ENCODE results near the gene UBE2O.
"Not testable (repeated sequence)": the region's sequence is repeated elsewhere in the genome, so short reads cannot be mapped to it uniquely, and the experiment has no call there.

UBE2O gene

GRCh38 chr17:76360461-76360860 lies 92.5 kb downstream of the UBE2O start:
- H4K8ac ChIP-seq (ENCODE audit: low read depth, low read length) = no peak overlapping the region
- H2BK15ac ChIP-seq (ENCODE audit: low read length) = no peak overlapping the region
- no peak overlapping the region for H3K23ac ChIP-seq (ENCODE audit: low read depth, low read length, poor library complexity)
- no peaks in the 10 kb centered on the region for H3K36me3 ChIP-seq (replicated peaks in 1 of 2; ENCODE audit: control insufficient read depth in 2 of 2, insufficient read depth in 2 of 2, low read length in 2 of 2)
- no peak overlapping the region for H2AFZ ChIP-seq (ENCODE audit: low read length)
- no peaks in the 10 kb centered on the region for H3K79me1 ChIP-seq (ENCODE audit: low read depth, low read length)
- H2BK12ac ChIP-seq (ENCODE audit: low read length) = no peak overlapping the region
- no peak overlapping the region for H3K4ac ChIP-seq (ENCODE audit: low read length)
- no peak overlapping the region for H3K14ac ChIP-seq (ENCODE audit: low read length)
- H2AK5ac ChIP-seq (ENCODE audit: low read depth, low read length) = no peak overlapping the region
- no peak overlapping the region for H3K4me3 ChIP-seq (ENCODE audit: low read length in 2 of 2)
- peaks cover 0 to 2% of the 10 kb centered on the region in 2 donors for H3K4me1 ChIP-seq (ENCODE audit: control insufficient read depth in 2 of 2, insufficient read depth in 1 of 2, low read depth in 1 of 2, low read length in 2 of 2)
- H3K27ac ChIP-seq (replicated peaks; ENCODE audit: low read length) = no peak overlapping the region
- H3K4me2 ChIP-seq (ENCODE audit: insufficient read depth, low read length, poor library complexity, severe bottlenecking) = no peak overlapping the region
- H3K9ac ChIP-seq (ENCODE audit: low read depth, low read length, poor library complexity) = no peak overlapping the region
- H4K91ac ChIP-seq (ENCODE audit: low read depth, low read length, poor library complexity) = no peak overlapping the region
- H2BK120ac ChIP-seq (ENCODE audit: low read depth, low read length) = no peak overlapping the region
- no peaks in the 10 kb centered on the region for H3K9me3 ChIP-seq (replicated peaks in 1 of 2; ENCODE audit: control insufficient read depth in 2 of 2, insufficient read depth in 1 of 2, low read depth in 1 of 2, low read length in 2 of 2)
- WGBS, 2 donors (ENCODE audit: extremely low coverage in 2 of 2, insufficient read length in 2 of 2, insufficient replicate concordance in 1 of 2) = no CpG with 5 or more reads among the region's 2 CpGs
- H3K27me3 ChIP-seq (ENCODE audit: control insufficient read depth in 3 of 3, insufficient read depth in 3 of 3, low read depth in 1 of 3, low read length in 3 of 3) = no peaks in the 10 kb centered on the region
- no peak for DNase-seq (ENCODE audit: low spot score)
- H3K18ac ChIP-seq (ENCODE audit: low read length) = no peak overlapping the region
- no peak overlapping the region for H2BK5ac ChIP-seq (ENCODE audit: low read length)

GRCh38 chr17:76359776-76360175 lies 93.2 kb downstream of the UBE2O start:
- not testable (repeated sequence) for H3K9me3 ChIP-seq (replicated peaks in 1 of 2; ENCODE audit: control insufficient read depth in 2 of 2, insufficient read depth in 1 of 2, low read depth in 1 of 2, low read length in 2 of 2); H3K9ac ChIP-seq (ENCODE audit: low read depth, low read length, poor library complexity); H2BK12ac ChIP-seq (ENCODE audit: low read length); H3K4ac ChIP-seq (ENCODE audit: low read length); H3K18ac ChIP-seq (ENCODE audit: low read length); H4K91ac ChIP-seq (ENCODE audit: low read depth, low read length, poor library complexity); H3K4me2 ChIP-seq (ENCODE audit: insufficient read depth, low read length, poor library complexity, severe bottlenecking); H3K79me1 ChIP-seq (ENCODE audit: low read depth, low read length); H3K27ac ChIP-seq (replicated peaks; ENCODE audit: low read length); H3K4me3 ChIP-seq (ENCODE audit: low read length in 2 of 2); H3K27me3 ChIP-seq (ENCODE audit: control insufficient read depth in 3 of 3, insufficient read depth in 3 of 3, low read depth in 1 of 3, low read length in 3 of 3); DNase-seq (ENCODE audit: low spot score); H3K4me1 ChIP-seq (ENCODE audit: control insufficient read depth in 2 of 2, insufficient read depth in 1 of 2, low read depth in 1 of 2, low read length in 2 of 2); H2AK5ac ChIP-seq (ENCODE audit: low read depth, low read length); H2BK15ac ChIP-seq (ENCODE audit: low read length); H3K23ac ChIP-seq (ENCODE audit: low read depth, low read length, poor library complexity); H2BK5ac ChIP-seq (ENCODE audit: low read length); H2BK120ac ChIP-seq (ENCODE audit: low read depth, low read length); H2AFZ ChIP-seq (ENCODE audit: low read length); H3K14ac ChIP-seq (ENCODE audit: low read length); H3K36me3 ChIP-seq (replicated peaks in 1 of 2; ENCODE audit: control insufficient read depth in 2 of 2, insufficient read depth in 2 of 2, low read length in 2 of 2); H4K8ac ChIP-seq (ENCODE audit: low read depth, low read length)
- no CpG with 5 or more reads among the region's 6 CpGs for WGBS, 2 donors (ENCODE audit: extremely low coverage in 2 of 2, insufficient read length in 2 of 2, insufficient replicate concordance in 1 of 2)

- no peak overlapping the region for H2BK15ac ChIP-seq (ENCODE audit: low read length)
- H3K23ac ChIP-seq (ENCODE audit: low read depth, low read length, poor library complexity) = no peak overlapping the region
- no CpG with 5 or more reads among the region's 6 CpGs for WGBS, 2 donors (ENCODE audit: extremely low coverage in 2 of 2, insufficient read length in 2 of 2, insufficient replicate concordance in 1 of 2)
- H3K36me3 ChIP-seq (replicated peaks in 1 of 2; ENCODE audit: control insufficient read depth in 2 of 2, insufficient read depth in 2 of 2, low read length in 2 of 2) = no peaks in the 10 kb centered on the region
- no peak overlapping the region for H4K91ac ChIP-seq (ENCODE audit: low read depth, low read length, poor library complexity)
- no peak overlapping the region for H3K27ac ChIP-seq (replicated peaks; ENCODE audit: low read length)
- no peaks in the 10 kb centered on the region for H3K79me1 ChIP-seq (ENCODE audit: low read depth, low read length)
- no peak overlapping the region for H2BK12ac ChIP-seq (ENCODE audit: low read length)
- no peaks in the 10 kb centered on the region for H3K9me3 ChIP-seq (replicated peaks in 1 of 2; ENCODE audit: control insufficient read depth in 2 of 2, insufficient read depth in 1 of 2, low read depth in 1 of 2, low read length in 2 of 2)
- H2AFZ ChIP-seq (ENCODE audit: low read length) = no peak overlapping the region
- H4K8ac ChIP-seq (ENCODE audit: low read depth, low read length) = no peak overlapping the region
- H3K4me3 ChIP-seq (ENCODE audit: low read length in 2 of 2) = no peak overlapping the region
- H3K18ac ChIP-seq (ENCODE audit: low read length) = no peak overlapping the region
- no peak overlapping the region for H2AK5ac ChIP-seq (ENCODE audit: low read depth, low read length)
- no peak overlapping the region for H2BK120ac ChIP-seq (ENCODE audit: low read depth, low read length)
- H3K4ac ChIP-seq (ENCODE audit: low read length) = no peak overlapping the region
- no peak overlapping the region for H3K14ac ChIP-seq (ENCODE audit: low read length)
- no peaks in the 10 kb centered on the region for H3K27me3 ChIP-seq (ENCODE audit: control insufficient read depth in 3 of 3, insufficient read depth in 3 of 3, low read depth in 1 of 3, low read length in 3 of 3)
- no peak overlapping the region for H3K9ac ChIP-seq (ENCODE audit: low read depth, low read length, poor library complexity)
- H3K4me2 ChIP-seq (ENCODE audit: insufficient read depth, low read length, poor library complexity, severe bottlenecking) = no peak overlapping the region
- no peak for DNase-seq (ENCODE audit: low spot score)
- H3K4me1 ChIP-seq (ENCODE audit: control insufficient read depth in 2 of 2, insufficient read depth in 1 of 2, low read depth in 1 of 2, low read length in 2 of 2) = peaks cover 2 to 3% of the 10 kb centered on the region in 2 donors
- H2BK5ac ChIP-seq (ENCODE audit: low read length) = no peak overlapping the region
Observed at GRCh38 chr17:76359375-76359774, 93.6 kb downstream of the UBE2O start.

- Histone ChIP-seq H4K91ac (ENCODE audit: low read depth, low read length, poor library complexity) (no peak overlapping the region), H4K8ac (ENCODE audit: low read depth, low read length) (no peak overlapping the region), H3K4me2 (ENCODE audit: insufficient read depth, low read length, poor library complexity, severe bottlenecking) (no peak overlapping the region), H2BK15ac (ENCODE audit: low read length) (no peak overlapping the region), H3K4me1 (ENCODE audit: control insufficient read depth in 2 of 2, insufficient read depth in 1 of 2, low read depth in 1 of 2, low read length in 2 of 2) (peaks cover 5 to 6% of the 10 kb centered on the region in 2 donors), H3K9ac (ENCODE audit: low read depth, low read length, poor library complexity) (no peak overlapping the region), H3K27ac (replicated peaks; ENCODE audit: low read length) (no peak overlapping the region), H3K27me3 (ENCODE audit: control insufficient read depth in 3 of 3, insufficient read depth in 3 of 3, low read depth in 1 of 3, low read length in 3 of 3) (peaks cover 0 to 2% (median 0%) of the 10 kb centered on the region in 3 experiments), H2AK5ac (ENCODE audit: low read depth, low read length) (no peak overlapping the region), H3K4me3 (ENCODE audit: low read length in 2 of 2) (no peak overlapping the region), H3K9me3 (replicated peaks in 1 of 2; ENCODE audit: control insufficient read depth in 2 of 2, insufficient read depth in 1 of 2, low read depth in 1 of 2, low read length in 2 of 2) (no peaks in the 10 kb centered on the region), H2BK5ac (ENCODE audit: low read length) (no peak overlapping the region), H3K79me1 (ENCODE audit: low read depth, low read length) (peaks cover 3% of the 10 kb centered on the region), H3K36me3 (replicated peaks in 1 of 2; ENCODE audit: control insufficient read depth in 2 of 2, insufficient read depth in 2 of 2, low read length in 2 of 2) (no peaks in the 10 kb centered on the region), H2BK120ac (ENCODE audit: low read depth, low read length) (no peak overlapping the region), H3K23ac (ENCODE audit: low read depth, low read length, poor library complexity) (no peak overlapping the region), H2BK12ac (ENCODE audit: low read length) (no peak overlapping the region), H3K4ac (ENCODE audit: low read length) (no peak overlapping the region), H2AFZ (ENCODE audit: low read length) (no peak overlapping the region), H3K18ac (ENCODE audit: low read length) (no peak overlapping the region), H3K14ac (ENCODE audit: low read length) (no peak overlapping the region)
- no peak for DNase-seq (ENCODE audit: low spot score)
- no CpG with 5 or more reads among the region's 6 CpGs for WGBS, 2 donors (ENCODE audit: extremely low coverage in 2 of 2, insufficient read length in 2 of 2, insufficient replicate concordance in 1 of 2)
Observed at GRCh38 chr17:76357597-76358158, 95.3 kb downstream of the UBE2O start.

Measured in neuronal stem cell (in vitro differentiated cells).